ENCODE results near the gene CALU.

The CALU gene

GRCh38 chr7:128811631-128812430 lies 72.7 kb downstream of the CALU start:
- DNase-seq (ENCODE audit: low read depth), result no peak

- no peak for DNase-seq (ENCODE audit: low read depth)
These were observed 73.5 kb downstream of the CALU start for GRCh38 chr7:128812514-128813168.

GRCh38 chr7:128814499-128814898 lies 75.3 kb downstream of the CALU start:
- DNase-seq (ENCODE audit: low read depth), result no peak

- DNase-seq (ENCODE audit: low read depth), result no peak
These were observed 76.3 kb downstream of the CALU start for GRCh38 chr7:128815289-128815942.

GRCh38 chr7:128818694-128819093 lies 79.5 kb downstream of the CALU start:
- DNase-seq (ENCODE audit: low read depth), result no peak

Measured in GM04503 (cell line).